HCT116 (cell line): ENCODE data around the gene CRISP1. TPM values are rescaled to one million over a fixed set of nuclear protein-coding genes. Genes with fewer than 3 reads are reported as not detected.

Source experiments
- ATAC-seq: fragments of 200-7000 bp; cut with Tn5 transposase; 2 replicates; pipeline ENCODE4 v1.9.1; 2020; ENCODE audit warnings: mild to moderate bottlenecking, moderate library complexity
- BruUV-seq: library from RNA; stranded (reverse); fragments of 400-500 nt; replicated peaks from 2 replicates; lab custom pipeline; 2021; lab: Mats Ljungman, UMichigan
- CTCF ChIA-PET: fragments of 300-600 bp; sonication (Branson Sonifier 250); formaldehyde crosslinking; loops from one replicate; lab custom pipeline; 2021; ENCODE audit warnings: antibody characterized with exemption; lab: Charles Lee
- POLR2A ChIA-PET: fragments of 300-600, 350-600 bp; sonication (Branson Sonifier 250); formaldehyde crosslinking; loops from one replicate; lab custom pipeline; 2021; ENCODE audit warnings: antibody characterized with exemption; lab: Charles Lee
- RAD21 ChIA-PET, 2 experiments: fragments of 300-600 bp; sonication (Branson Sonifier 250); formaldehyde crosslinking; loops; one replicate each; lab custom pipeline; 2023; ENCODE audit warnings: low total read pairs in 2 of 2; ENCODE audit not compliant: uncharacterized antibody in 2 of 2, unreplicated experiment in 2 of 2, low non-redundant PET in 1 of 2; lab: Charles Lee
- DNase-seq: peaks from one replicate; pipeline ENCODE4 v3.0.0-alpha.2; 2010; ENCODE audit warnings: low read depth, low spot score
- H2AFZ ChIP-seq: fragments of 200-600 bp; shearing (Covaris generic), sonication (generic); 2 replicates; pipeline ENCODE4 v1.6.1; 2017; ENCODE audit warnings: low read depth, mixed run types, mixed read lengths, antibody characterized with exemption, low read length; ENCODE audit not compliant: poor library complexity, severe bottlenecking
- H3K27ac ChIP-seq: 2 replicates; pipeline ENCODE4 v1.5.1; 2012; ENCODE audit warnings: low read depth, low read length
- H3K27me3 ChIP-seq: fragments of 200-600 bp; sonication (generic); 2 replicates; pipeline ENCODE4 v1.6.1; 2016; ENCODE audit warnings: mixed run types, low read length, mixed read lengths; ENCODE audit not compliant: insufficient read depth
- H3K36me3 ChIP-seq, 2 experiments: fragments of 200-500 bp in 1 of 2; fragments of 200-600 bp in 1 of 2; sonication (Bioruptor generic) in 1 of 2; sonication (generic) in 1 of 2; 2 replicates each; pipeline versions ENCODE4 v1.5.1 to v1.6.1; 2014 to 2016; ENCODE audit warnings: low read length in 2 of 2, inconsistent platforms in 1 of 2, mixed read lengths in 1 of 2, mixed run types in 1 of 2; ENCODE audit not compliant: insufficient read depth in 2 of 2, control insufficient read depth in 1 of 2
- H3K4me1 ChIP-seq, 2 experiments: fragments of 200-600 bp in 1 of 2; sonication (generic) in 1 of 2; 2 replicates each; pipeline versions ENCODE4 v1.5.1 to v1.6.1; 2012 to 2017; ENCODE audit warnings: low read length in 2 of 2, inconsistent platforms in 1 of 2, mild to moderate bottlenecking in 1 of 2, mixed read lengths in 1 of 2, mixed run types in 1 of 2, moderate library complexity in 1 of 2; ENCODE audit not compliant: insufficient read depth in 2 of 2, control insufficient read depth in 1 of 2
- H3K4me2 ChIP-seq: fragments of 200-600 bp; sonication (generic); 2 replicates; pipeline ENCODE4 v1.6.1; 2017; ENCODE audit warnings: mixed run types, low read length, mixed read lengths
- H3K4me3 ChIP-seq, 2 experiments: fragments of 200-600 bp in 1 of 2; sonication (generic) in 1 of 2; replicated peaks in 1 of 2; 2 replicates each; pipeline ENCODE4 v1.5.1; 2011 to 2016; ENCODE audit warnings: low read length in 2 of 2, control low read depth in 1 of 2, low read depth in 1 of 2, mild to moderate bottlenecking in 1 of 2, mixed read lengths in 1 of 2, mixed run types in 1 of 2
- H3K79me2 ChIP-seq: fragments of 200-600 bp; sonication (generic); 2 replicates; pipeline ENCODE4 v1.6.1; 2017; ENCODE audit warnings: mild to moderate bottlenecking, mixed run types, low read length, moderate library complexity, mixed read lengths; ENCODE audit not compliant: insufficient read depth
- H3K9ac ChIP-seq: fragments of 200-600 bp; sonication (generic); 2 replicates; pipeline ENCODE4 v1.6.1; 2016; ENCODE audit warnings: low read length, mixed read lengths
- H3K9me2 ChIP-seq: fragments of 200-600 bp; sonication (generic), shearing (Covaris generic); 2 replicates; pipeline ENCODE4 v1.6.1; 2017; ENCODE audit warnings: mixed run types, mild to moderate bottlenecking, moderate library complexity; ENCODE audit not compliant: insufficient read depth
- H3K9me3 ChIP-seq, 2 experiments: fragments of 200-500 bp in 1 of 2; fragments of 200-600 bp in 1 of 2; sonication (Bioruptor generic) in 1 of 2; sonication (generic) in 1 of 2; 2 replicates each; pipeline ENCODE4 v1.6.1; 2014 to 2017; ENCODE audit warnings: low read length in 2 of 2, mixed read lengths in 2 of 2, inconsistent platforms in 1 of 2, low read depth in 1 of 2, mild to moderate bottlenecking in 1 of 2, mixed run types in 1 of 2, moderate library complexity in 1 of 2; ENCODE audit not compliant: control insufficient read depth in 1 of 2, insufficient read depth in 1 of 2
- H4K20me1 ChIP-seq: fragments of 200-600 bp; sonication (generic), shearing (Covaris generic); 2 replicates; pipeline ENCODE4 v1.6.1; 2017; ENCODE audit warnings: mixed run types, mild to moderate bottlenecking, moderate library complexity; ENCODE audit not compliant: insufficient read depth
- CEBPB ChIP-seq: IDR thresholded peaks from 2 replicates; pipeline ENCODE4 v1.6.1; 2012; ENCODE audit warnings: low read depth
- CTCF ChIP-seq, 3 experiments: fragments of 200-600 bp in 1 of 3; sonication (generic) in 1 of 3; IDR thresholded peaks in 2 of 3; conservative IDR thresholded peaks in 1 of 3; 2 replicates each; pipeline ENCODE4 v1.5.1; 2012 to 2017; ENCODE audit warnings: low read depth in 2 of 3, low read length in 2 of 3, antibody characterized with exemption in 1 of 3, borderline replicate concordance in 1 of 3, control low read depth in 1 of 3, mild to moderate bottlenecking in 1 of 3, mixed read lengths in 1 of 3, mixed run types in 1 of 3, moderate library complexity in 1 of 3; ENCODE audit not compliant: insufficient read depth in 1 of 3
- POLR2A ChIP-seq: IDR thresholded peaks from 2 replicates; pipeline ENCODE4 v1.7.0; 2011; ENCODE audit warnings: borderline replicate concordance; ENCODE audit not compliant: insufficient read depth, insufficient read length; ENCODE audit errors: extremely low read depth
- RAD21 ChIP-seq: IDR thresholded peaks from 2 replicates; pipeline ENCODE4 v1.6.1; 2012; ENCODE audit warnings: low read depth, mild to moderate bottlenecking
- SIN3A ChIP-seq: IDR thresholded peaks from 2 replicates; pipeline ENCODE4 v1.6.1; 2012; ENCODE audit warnings: low read depth
- SRF ChIP-seq: IDR thresholded peaks from 2 replicates; pipeline ENCODE4 v1.6.1; 2012; ENCODE audit warnings: low read depth
- ZBTB33 ChIP-seq: IDR thresholded peaks from 2 replicates; pipeline ENCODE4 v1.6.1; 2011; ENCODE audit warnings: mild to moderate bottlenecking, low read length, moderate library complexity; ENCODE audit not compliant: insufficient replicate concordance; ENCODE audit errors: extremely low read depth
- ZFX ChIP-seq: fragments of 450-650 bp; IDR thresholded peaks from 2 replicates; pipeline ENCODE4 v1.6.1; 2017
- intact Hi-C: fragments of 100-400 bp; cut with micrococcal nuclease; formaldehyde crosslinking; loops from 2 replicates; pipeline ENCODE4 v1.10.0; 2022
- total RNA-seq: library from RNA; stranded (reverse); gene quantifications from one replicate; pipeline ENCODE4 v1.2.1, GENCODE V29; 2021; ENCODE audit not compliant: unreplicated experiment

The CRISP1 gene
- total RNA-seq, 1 experiment from 2014 or later: not detected

- no peak for ATAC-seq
- Histone ChIP-seq H3K9me2 (no peaks in the 10 kb centered on the region), H3K9me3 (no peaks in the 10 kb centered on the region), H3K27ac (no peak overlapping the region), H3K36me3 (no peaks in the 10 kb centered on the region), H3K79me2 (no peaks in the 10 kb centered on the region), H4K20me1 (no peaks in the 10 kb centered on the region), H3K9ac (no peak overlapping the region), H3K4me1 (no peaks in the 10 kb centered on the region)
- POLR2A ChIA-PET: no interaction called here
- intact Hi-C loops: no loop called here
- CTCF ChIA-PET: no interaction called here
- no peak for DNase-seq
- TF ChIP-seq SRF (no peak), CEBPB (no peak), SIN3A (no peak), CTCF (IDR thresholded peaks at IDR 0.05 in 2 of 3, conservative IDR thresholded peaks at IDR 0.05 in 1 of 3; ENCODE audit: borderline replicate concordance in 1 of 3, insufficient read depth in 1 of 3, low read depth in 2 of 3, low read length in 2 of 3) (no peak)
- TF ChIP-seq, all 23 proteins: peak for 0
- no peak overlapping the region for H2AFZ ChIP-seq
- RAD21 ChIA-PET: no interaction called here
- no peak overlapping the region for H3K4me2 ChIP-seq
- no peak overlapping the region for H3K4me3 ChIP-seq
- H3K27me3 ChIP-seq: no peaks in the 10 kb centered on the region
- no TSS peak for BruUV-seq
These were observed 31.2 kb downstream of the CRISP1 start for GRCh38 chr6:49835140-49835539.

GRCh38 chr6:49833386-49833785 lies 32.9 kb downstream of the CRISP1 start:
- no peak for TF ChIP-seq ZFX
- TF ChIP-seq ZBTB33: no peak
- no peak for TF ChIP-seq POLR2A
- TF ChIP-seq RAD21: no peak
- H3K27me3 ChIP-seq: no peaks in the 10 kb centered on the region
- H3K9ac ChIP-seq: no peak overlapping the region
- no peak overlapping the region for H3K4me3 ChIP-seq
- DNase-seq: no peak
- H3K27ac ChIP-seq: no peak overlapping the region
- intact Hi-C loops: no loop called here
- H4K20me1 ChIP-seq: no peaks in the 10 kb centered on the region
- no peaks in the 10 kb centered on the region for H3K79me2 ChIP-seq
- CTCF ChIA-PET: no interaction called here
- BruUV-seq: no TSS peak
- H3K4me2 ChIP-seq: no peak overlapping the region
- POLR2A ChIA-PET: no interaction called here
- no peaks in the 10 kb centered on the region for H3K9me3 ChIP-seq
- no peaks in the 10 kb centered on the region for H3K4me1 ChIP-seq
- ATAC-seq: no peak
- RAD21 ChIA-PET: no interaction called here
- no peaks in the 10 kb centered on the region for H3K36me3 ChIP-seq
- no peaks in the 10 kb centered on the region for H3K9me2 ChIP-seq
- no peak overlapping the region for H2AFZ ChIP-seq
